ENCODE measurements around the gene RET.

DNA sequence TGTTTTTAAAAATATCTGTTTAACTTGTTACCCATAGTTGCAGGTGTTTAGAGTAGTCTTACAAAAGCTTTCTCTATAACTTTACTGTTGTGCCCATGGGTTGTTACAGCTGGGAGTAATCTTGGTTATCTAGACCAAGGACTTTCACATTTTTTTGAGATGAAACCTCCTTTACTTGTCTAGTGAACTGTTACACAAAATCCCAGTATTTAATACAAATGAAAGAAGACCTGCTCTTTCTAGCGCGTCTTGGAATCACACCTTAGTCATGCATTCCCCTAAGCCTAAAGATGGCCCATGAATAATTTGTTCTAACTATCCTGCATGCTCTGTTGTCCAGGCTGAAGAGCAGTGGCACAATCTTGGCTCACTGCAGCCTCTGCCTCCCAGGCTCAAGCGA lies 99.4 kb downstream of the RET start:
- TF ChIP-seq CREB1 (CRISPR knock-in tag; IDR thresholded peaks at IDR 0.05) (no peak), NR2C2 (CRISPR knock-in tag; IDR thresholded peaks at IDR 0.05) (no peak), NFYB (CRISPR knock-in tag; conservative IDR thresholded peaks at IDR 0.05; ENCODE audit: low read depth) (no peak), SP1 (CRISPR knock-in tag; conservative IDR thresholded peaks at IDR 0.05) (no peak), ZNF263 (CRISPR knock-in tag; IDR thresholded peaks at IDR 0.05; ENCODE audit: low read depth) (no peak), E2F5 (CRISPR knock-in tag; IDR thresholded peaks at IDR 0.05) (no peak), ZNF512 (CRISPR knock-in tag; IDR thresholded peaks at IDR 0.05; ENCODE audit: borderline replicate concordance) (no peak), MLX (CRISPR knock-in tag; IDR thresholded peaks at IDR 0.05) (no peak), HMGXB4 (CRISPR knock-in tag; IDR thresholded peaks at IDR 0.05) (no peak), ZNF671 (CRISPR knock-in tag; IDR thresholded peaks at IDR 0.05) (no peak), TP53 (CRISPR knock-in tag; IDR thresholded peaks at IDR 0.05) (no peak)
- TF ChIP-seq, protein P1, sequence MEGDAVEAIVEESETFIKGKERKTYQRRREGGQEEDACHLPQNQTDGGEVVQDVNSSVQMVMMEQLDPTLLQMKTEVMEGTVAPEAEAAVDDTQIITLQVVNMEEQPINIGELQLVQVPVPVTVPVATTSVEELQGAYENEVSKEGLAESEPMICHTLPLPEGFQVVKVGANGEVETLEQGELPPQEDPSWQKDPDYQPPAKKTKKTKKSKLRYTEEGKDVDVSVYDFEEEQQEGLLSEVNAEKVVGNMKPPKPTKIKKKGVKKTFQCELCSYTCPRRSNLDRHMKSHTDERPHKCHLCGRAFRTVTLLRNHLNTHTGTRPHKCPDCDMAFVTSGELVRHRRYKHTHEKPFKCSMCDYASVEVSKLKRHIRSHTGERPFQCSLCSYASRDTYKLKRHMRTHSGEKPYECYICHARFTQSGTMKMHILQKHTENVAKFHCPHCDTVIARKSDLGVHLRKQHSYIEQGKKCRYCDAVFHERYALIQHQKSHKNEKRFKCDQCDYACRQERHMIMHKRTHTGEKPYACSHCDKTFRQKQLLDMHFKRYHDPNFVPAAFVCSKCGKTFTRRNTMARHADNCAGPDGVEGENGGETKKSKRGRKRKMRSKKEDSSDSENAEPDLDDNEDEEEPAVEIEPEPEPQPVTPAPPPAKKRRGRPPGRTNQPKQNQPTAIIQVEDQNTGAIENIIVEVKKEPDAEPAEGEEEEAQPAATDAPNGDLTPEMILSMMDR (IDR thresholded peaks at IDR 0.05) = no peak
- TF ChIP-seq, protein P2, sequence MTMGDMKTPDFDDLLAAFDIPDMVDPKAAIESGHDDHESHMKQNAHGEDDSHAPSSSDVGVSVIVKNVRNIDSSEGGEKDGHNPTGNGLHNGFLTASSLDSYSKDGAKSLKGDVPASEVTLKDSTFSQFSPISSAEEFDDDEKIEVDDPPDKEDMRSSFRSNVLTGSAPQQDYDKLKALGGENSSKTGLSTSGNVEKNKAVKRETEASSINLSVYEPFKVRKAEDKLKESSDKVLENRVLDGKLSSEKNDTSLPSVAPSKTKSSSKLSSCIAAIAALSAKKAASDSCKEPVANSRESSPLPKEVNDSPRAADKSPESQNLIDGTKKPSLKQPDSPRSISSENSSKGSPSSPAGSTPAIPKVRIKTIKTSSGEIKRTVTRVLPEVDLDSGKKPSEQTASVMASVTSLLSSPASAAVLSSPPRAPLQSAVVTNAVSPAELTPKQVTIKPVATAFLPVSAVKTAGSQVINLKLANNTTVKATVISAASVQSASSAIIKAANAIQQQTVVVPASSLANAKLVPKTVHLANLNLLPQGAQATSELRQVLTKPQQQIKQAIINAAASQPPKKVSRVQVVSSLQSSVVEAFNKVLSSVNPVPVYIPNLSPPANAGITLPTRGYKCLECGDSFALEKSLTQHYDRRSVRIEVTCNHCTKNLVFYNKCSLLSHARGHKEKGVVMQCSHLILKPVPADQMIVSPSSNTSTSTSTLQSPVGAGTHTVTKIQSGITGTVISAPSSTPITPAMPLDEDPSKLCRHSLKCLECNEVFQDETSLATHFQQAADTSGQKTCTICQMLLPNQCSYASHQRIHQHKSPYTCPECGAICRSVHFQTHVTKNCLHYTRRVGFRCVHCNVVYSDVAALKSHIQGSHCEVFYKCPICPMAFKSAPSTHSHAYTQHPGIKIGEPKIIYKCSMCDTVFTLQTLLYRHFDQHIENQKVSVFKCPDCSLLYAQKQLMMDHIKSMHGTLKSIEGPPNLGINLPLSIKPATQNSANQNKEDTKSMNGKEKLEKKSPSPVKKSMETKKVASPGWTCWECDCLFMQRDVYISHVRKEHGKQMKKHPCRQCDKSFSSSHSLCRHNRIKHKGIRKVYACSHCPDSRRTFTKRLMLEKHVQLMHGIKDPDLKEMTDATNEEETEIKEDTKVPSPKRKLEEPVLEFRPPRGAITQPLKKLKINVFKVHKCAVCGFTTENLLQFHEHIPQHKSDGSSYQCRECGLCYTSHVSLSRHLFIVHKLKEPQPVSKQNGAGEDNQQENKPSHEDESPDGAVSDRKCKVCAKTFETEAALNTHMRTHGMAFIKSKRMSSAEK (CRISPR knock-in tag; IDR thresholded peaks at IDR 0.05; ENCODE audit: borderline replicate concordance) = no peak
- TF ChIP-seq, protein P3, sequence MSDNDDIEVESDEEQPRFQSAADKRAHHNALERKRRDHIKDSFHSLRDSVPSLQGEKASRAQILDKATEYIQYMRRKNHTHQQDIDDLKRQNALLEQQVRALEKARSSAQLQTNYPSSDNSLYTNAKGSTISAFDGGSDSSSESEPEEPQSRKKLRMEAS (CRISPR knock-in tag; IDR thresholded peaks at IDR 0.05) = no peak
